K562 treated with DMSO at 1 percent for 48 hours (cell line): ENCODE measurements around the gene OR2K2. TPM values are rescaled to one million over a fixed set of nuclear protein-coding genes. Genes with fewer than 3 reads are reported as not detected.

Source experiments
- total RNA-seq: library from RNA; unstranded; fragments of 300-600 nt; gene quantifications from 2 replicates; pipeline ENCODE4 v1.2.3, GENCODE V29; 2022; ENCODE audit warnings: low replicate concordance; ENCODE audit errors: extremely low read depth

OR2K2 gene
- total RNA-seq = not detected in 2 replicates

GRCh38 chr9:111330124-111330523 is at the start of gene OR2K2:
Gene OR2K2, minus strand, starts transcription at chr9:111330224. Its CDS starts 1,791 bp downstream, at chr9:111328433.

Other genes with a start within 250 kb of the OR2K2 start
- not detected in 2 replicates for gene ECPAS, start 154.2 kb upstream of the OR2K2 start, total RNA-seq
- gene ZNF483, start 195.0 kb upstream of the OR2K2 start, total RNA-seq = not detected in 2 replicates